Thyroid gland (tissue), 4 donors: Measurements from ENCODE around the gene PADI3.

Experiments used
- CTCF ChIP-seq, 6 experiments: fragments of 200-600 bp in 3 of 6; fragments of 450-650 bp in 3 of 6; sonication (generic) in 3 of 6; IDR thresholded peaks; one replicate each; pipeline ENCODE4 v1.5.1; 2016 to 2019; ENCODE audit warnings: antibody characterized with exemption in 6 of 6, mild to moderate bottlenecking in 2 of 6, inconsistent platforms in 1 of 6, moderate library complexity in 1 of 6
- POLR2A ChIP-seq, 2 donors: fragments of 450-650 bp; IDR thresholded peaks; one replicate each; pipeline ENCODE4 v1.6.1; 2017; ENCODE audit warnings: antibody characterized with exemption in 2 of 2, mild to moderate bottlenecking in 2 of 2, moderate library complexity in 1 of 2

DNA sequence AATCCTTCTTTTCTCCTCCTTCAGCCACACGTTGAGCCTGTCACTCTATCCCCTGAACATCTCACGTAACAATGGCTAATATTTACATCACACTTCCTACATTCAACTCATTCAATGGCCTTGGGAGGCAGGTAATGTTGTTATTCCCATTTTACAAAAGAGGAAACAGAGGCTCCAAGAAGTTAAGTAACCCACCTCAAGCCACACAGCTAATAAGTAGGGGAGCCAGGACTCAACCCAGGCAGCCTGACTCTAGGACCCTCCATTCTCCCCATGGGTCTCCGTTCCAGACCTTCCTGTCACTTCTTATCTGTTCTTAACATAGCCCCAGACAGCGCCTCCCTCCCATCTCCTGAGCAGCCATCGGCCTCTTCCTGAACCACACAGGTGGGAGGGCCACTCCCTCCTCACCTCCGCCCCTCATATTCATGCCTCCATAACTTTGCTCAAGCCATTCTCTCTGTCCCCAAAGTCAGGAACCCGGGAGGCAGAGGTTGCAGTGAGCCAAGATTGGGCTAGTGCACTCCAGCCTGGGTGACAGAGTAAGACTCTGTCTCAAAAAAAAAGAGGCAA, 61.3 kb downstream of the PADI3 start:
- TF ChIP-seq CTCF (IDR thresholded peaks at IDR 0.05) (no peak), POLR2A (IDR thresholded peaks at IDR 0.05) (no peak)
